Small intestine (tissue), 7 donors: ENCODE measurements around the gene RGP1. TPM values are rescaled to one million over a fixed set of nuclear protein-coding genes. Genes with fewer than 3 reads are reported as not detected.

Experiments used
- DNase-seq, 2 donors: peaks; one replicate each; pipeline versions ENCODE4 v3.0.0 to v3.0.0-alpha.2; 2013
- FAIRE-seq: peaks from 2 replicates; lab custom pipeline; 2012; peaks lifted over from hg19 to GRCh38; lab: Jason Lieb, UNC
- H3K27ac ChIP-seq, 3 donors: one replicate each; pipeline ENCODE4 v1.5.1; 2013; ENCODE audit warnings: low read length in 2 of 3, mild to moderate bottlenecking in 2 of 3, control low read depth in 1 of 3, inconsistent platforms in 1 of 3, low read depth in 1 of 3, moderate library complexity in 1 of 3
- H3K27me3 ChIP-seq, 3 donors: one replicate each; pipeline ENCODE4 v1.6.1; 2013; ENCODE audit warnings: low read length in 3 of 3, inconsistent platforms in 1 of 3; ENCODE audit not compliant: control insufficient read depth in 3 of 3, insufficient read depth in 3 of 3
- H3K36me3 ChIP-seq, 3 donors: one replicate each; pipeline ENCODE4 v1.6.1; 2013; ENCODE audit warnings: low read length in 3 of 3, inconsistent platforms in 1 of 3, low read depth in 1 of 3, mild to moderate bottlenecking in 1 of 3, moderate library complexity in 1 of 3; ENCODE audit not compliant: control insufficient read depth in 3 of 3, insufficient read depth in 2 of 3
- H3K4me1 ChIP-seq, 3 donors: one replicate each; pipeline ENCODE4 v1.6.1; 2013; ENCODE audit warnings: low read length in 2 of 3, inconsistent platforms in 1 of 3, low read depth in 1 of 3, mild to moderate bottlenecking in 1 of 3, moderate library complexity in 1 of 3; ENCODE audit not compliant: control insufficient read depth in 3 of 3, insufficient read depth in 2 of 3
- H3K4me3 ChIP-seq, 3 donors: one replicate each; pipeline ENCODE4 v1.5.1; 2013; ENCODE audit warnings: low read length in 3 of 3, control low read depth in 1 of 3, inconsistent platforms in 1 of 3, low read depth in 1 of 3, mild to moderate bottlenecking in 1 of 3, moderate library complexity in 1 of 3
- H3K9me3 ChIP-seq, 2 donors: one replicate each; pipeline ENCODE4 v1.6.1; 2013; ENCODE audit warnings: low read depth in 1 of 2, low read length in 1 of 2; ENCODE audit not compliant: control insufficient read depth in 2 of 2, insufficient read depth in 1 of 2
- WGBS, 3 donors: extraction: QIAGEN DNeasy Blood & Tissue Kit; methylation state at CpG; one replicate each; pipeline ENCODE4 v1.1.7; 2013; 5-methylcytosine and 5-hydroxymethylcytosine counted together
- polyA plus RNA-seq, 4 donors: library from polyadenylated mRNA; stranded (reverse) in 3 of 4; unstranded in 1 of 4; fragments of 200-250 nt in 3 of 4; fragments of 120-200 nt in 1 of 4; gene quantifications; one replicate each; pipeline versions ENCODE4 v1.2.1 to v1.2.3, GENCODE V29; 2013
- donor health status: healthy with polysubstance abuse.
- donor health status: control.
- donor health status: control.
- donor health status: Bipolar disorder and iron deficiency.
- donor health status: healthy.

RGP1 gene
- polyA plus RNA-seq, 4 donors, result 8.1 to 20.9 (median 15.4) TPM

DNA sequence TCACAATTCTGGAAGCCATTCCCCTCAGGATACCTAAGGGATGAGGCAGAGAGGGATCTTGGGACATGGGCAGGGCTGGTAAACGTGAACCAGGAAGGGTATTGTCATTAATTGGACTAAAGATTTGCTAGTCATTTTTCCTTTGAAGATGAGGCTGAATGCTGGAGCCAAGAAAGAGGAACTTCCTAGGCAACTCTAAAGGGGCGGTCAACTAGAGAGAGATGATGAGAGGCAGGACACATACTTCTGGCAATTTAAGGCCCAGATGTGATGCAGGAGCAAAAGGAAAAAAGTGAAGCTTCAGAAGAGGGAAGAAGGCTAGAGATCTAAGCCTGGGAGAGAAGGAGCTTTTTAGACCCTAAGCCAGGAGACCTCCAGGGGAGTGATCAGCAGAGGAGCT is 5.6 kb upstream of the RGP1 start:
- H3K4me3 ChIP-seq, result no peak overlapping the region
- peaks cover 0 to 11% (median 7%) of the 10 kb centered on the region in 3 donors for H3K4me1 ChIP-seq
- FAIRE-seq, result no peak
- H3K9me3 ChIP-seq, result no peaks in the 10 kb centered on the region
- H3K27me3 ChIP-seq, result no peaks in the 10 kb centered on the region
- DNase-seq, result no peak
- H3K36me3 ChIP-seq, result peaks cover 19 to 59% (median 38%) of the 10 kb centered on the region in 3 donors
- H3K27ac ChIP-seq, result no peak overlapping the region
- WGBS, 3 donors, result 56 to 63% (median 62%) methylated on average over 2 of the region's 2 CpGs

DNA sequence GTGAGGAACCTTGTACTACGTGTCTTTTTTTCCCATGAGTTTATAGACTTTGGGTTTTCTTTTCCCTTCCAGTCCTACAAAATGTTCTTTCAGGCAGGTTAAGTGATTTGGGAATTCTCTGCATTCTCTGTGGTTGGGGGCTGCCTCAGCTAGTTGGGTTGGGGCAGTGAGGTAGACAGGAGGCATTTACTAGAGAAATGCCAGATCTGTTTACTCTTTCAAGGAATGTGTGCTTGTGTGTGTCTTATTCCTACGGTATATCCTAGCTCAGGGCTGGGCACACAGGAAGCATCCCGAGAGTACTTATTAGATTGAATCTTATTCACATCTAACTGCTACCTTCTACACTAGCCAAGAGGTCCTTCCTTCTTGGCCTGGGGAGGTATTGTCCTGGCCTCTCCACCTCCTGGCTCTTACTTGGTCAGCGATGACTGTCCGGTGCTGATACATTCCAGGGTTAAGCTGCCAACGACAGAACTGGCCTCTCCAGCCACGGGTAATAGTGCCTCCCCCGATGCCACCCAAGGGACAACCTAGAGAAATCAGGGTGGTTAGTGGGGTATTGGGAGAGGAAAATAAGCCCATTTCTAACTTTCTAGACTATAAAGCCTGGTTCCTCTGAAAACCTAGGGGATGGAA is 5.1 kb upstream of the RGP1 start:
- DNase-seq, result no peak
- no peak for FAIRE-seq

DNA sequence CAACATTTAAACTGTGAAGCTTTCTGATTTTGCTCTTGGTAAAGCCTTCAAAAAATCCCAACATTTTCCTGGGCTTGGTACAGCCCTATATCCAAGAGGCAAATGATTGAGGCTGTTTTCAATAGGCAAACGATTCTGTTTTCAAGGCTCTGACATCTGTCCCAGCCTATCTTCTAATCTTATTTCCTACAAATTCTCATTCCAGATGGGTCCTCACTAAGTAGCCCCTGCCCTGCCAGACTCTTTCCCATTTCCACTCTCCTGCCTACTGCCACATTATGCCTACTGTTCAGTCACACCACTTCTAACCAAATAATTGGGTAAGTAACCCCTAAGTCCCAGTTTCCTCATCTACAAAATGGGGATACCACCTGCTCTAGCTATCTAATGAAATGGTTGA is 3.5 kb upstream of the RGP1 start:
- FAIRE-seq (no peak), DNase-seq (no peak)
- WGBS, 3 donors, result 6 to 58% (median 18%) methylated on average over 1 of the region's 1 CpG
- Histone ChIP-seq H3K27ac (peak overlapping the region; percentile 10 to 66 (median 33)), H3K4me1 (peaks cover 0 to 14% (median 11%) of the 10 kb centered on the region in 3 donors), H3K36me3 (peaks cover 11 to 42% (median 20%) of the 10 kb centered on the region in 3 donors), H3K9me3 (no peaks in the 10 kb centered on the region), H3K27me3 (no peaks in the 10 kb centered on the region), H3K4me3 (peak overlapping the region in 2 of 3 donors; percentile 67 to 99)

More for the DNA sequence above, 5.1 kb upstream of the RGP1 start:
- no peak overlapping the region for H3K4me3 ChIP-seq
- peaks cover 17 to 56% (median 33%) of the 10 kb centered on the region in 3 donors for H3K36me3 ChIP-seq
- H3K27me3 ChIP-seq, result no peaks in the 10 kb centered on the region
- peak overlapping the region in 1 of 3 donors; percentile 14 for H3K27ac ChIP-seq
- no peaks in the 10 kb centered on the region for H3K9me3 ChIP-seq
- H3K4me1 ChIP-seq, result peaks cover 0 to 11% (median 7%) of the 10 kb centered on the region in 3 donors
- WGBS, 3 donors, result 83 to 87% (median 87%) methylated on average over 8 of the region's 8 CpGs

DNA sequence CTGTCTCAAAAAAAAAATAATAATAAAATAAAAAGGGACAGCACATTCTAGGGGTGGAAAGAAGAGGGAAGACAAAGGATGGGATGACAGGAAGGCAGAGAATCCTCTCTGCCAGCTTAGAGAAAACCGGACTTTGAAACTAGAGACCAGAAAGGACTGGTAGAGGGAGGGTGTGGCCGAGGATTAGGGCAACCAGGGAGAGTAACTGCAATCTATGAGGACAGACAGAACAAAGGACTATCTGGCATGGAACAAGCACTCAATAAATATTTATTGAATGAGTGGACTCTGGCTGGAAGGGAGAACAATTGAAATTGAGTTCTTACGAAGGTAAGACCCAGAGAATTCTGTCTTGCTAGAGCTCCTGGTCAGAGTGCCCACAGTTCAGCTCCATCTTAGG is 2.5 kb upstream of the RGP1 start:
- peaks cover 11 to 42% (median 15%) of the 10 kb centered on the region in 3 donors for H3K36me3 ChIP-seq
- peaks cover 0 to 15% (median 11%) of the 10 kb centered on the region in 3 donors for H3K4me1 ChIP-seq
- H3K4me3 ChIP-seq, result peak overlapping the region; percentile 2 to 99 (median 67)
- FAIRE-seq, result no peak
- DNase-seq, result peak; percentile 77 to 96
- 15 to 47% (median 33%) methylated on average over 3 of the region's 3 CpGs for WGBS, 3 donors
- H3K27me3 ChIP-seq, result no peaks in the 10 kb centered on the region
- H3K27ac ChIP-seq, result peak overlapping the region; percentile 88 to 99 (median 94)
- no peaks in the 10 kb centered on the region for H3K9me3 ChIP-seq

DNA sequence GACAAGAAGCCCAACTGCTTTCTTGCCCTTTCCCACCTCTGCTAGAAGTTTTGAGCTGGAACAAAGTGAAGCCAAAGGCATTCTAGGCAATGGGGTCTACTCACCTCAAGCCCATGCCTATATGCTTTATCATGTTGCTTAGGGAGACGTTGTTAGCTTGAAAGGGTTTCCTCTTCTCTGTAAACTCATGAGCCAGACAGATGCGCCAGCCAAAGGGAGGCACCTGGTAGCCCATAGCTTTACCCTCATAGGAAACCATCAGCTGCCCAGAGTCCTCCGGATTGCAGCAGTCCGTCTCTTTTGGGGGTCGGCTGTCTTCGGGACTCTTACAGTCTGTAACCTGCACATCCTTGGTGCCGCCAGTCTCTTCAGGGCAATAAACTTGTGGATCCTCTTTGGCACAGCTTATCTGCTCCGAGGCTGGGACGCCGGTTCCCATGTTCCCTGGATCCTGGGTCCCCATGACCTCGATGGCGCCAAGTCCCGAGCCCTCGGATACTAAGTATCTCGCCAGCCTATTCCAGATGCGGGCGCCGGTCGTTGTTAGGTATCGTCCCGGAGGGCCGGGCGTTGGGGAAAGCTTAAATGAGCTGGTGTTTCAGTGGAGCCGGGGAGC is 737 bp upstream of the RGP1 start:
- Histone ChIP-seq H3K9me3 (no peaks in the 10 kb centered on the region), H3K36me3 (peaks cover 8 to 47% (median 14%) of the 10 kb centered on the region in 3 donors), H3K27ac (peak overlapping the region; percentile 88 to 99 (median 94)), H3K4me3 (peak overlapping the region; percentile 67 to 99 (median 84)), H3K27me3 (no peaks in the 10 kb centered on the region), H3K4me1 (peaks cover 0 to 15% (median 11%) of the 10 kb centered on the region in 3 donors)
- no peak for FAIRE-seq
- DNase-seq, result peak in 1 of 2 donors; percentile 32
- WGBS, 3 donors, result 0 to 1% (median 0%) methylated on average over 24 of the region's 24 CpGs

DNA sequence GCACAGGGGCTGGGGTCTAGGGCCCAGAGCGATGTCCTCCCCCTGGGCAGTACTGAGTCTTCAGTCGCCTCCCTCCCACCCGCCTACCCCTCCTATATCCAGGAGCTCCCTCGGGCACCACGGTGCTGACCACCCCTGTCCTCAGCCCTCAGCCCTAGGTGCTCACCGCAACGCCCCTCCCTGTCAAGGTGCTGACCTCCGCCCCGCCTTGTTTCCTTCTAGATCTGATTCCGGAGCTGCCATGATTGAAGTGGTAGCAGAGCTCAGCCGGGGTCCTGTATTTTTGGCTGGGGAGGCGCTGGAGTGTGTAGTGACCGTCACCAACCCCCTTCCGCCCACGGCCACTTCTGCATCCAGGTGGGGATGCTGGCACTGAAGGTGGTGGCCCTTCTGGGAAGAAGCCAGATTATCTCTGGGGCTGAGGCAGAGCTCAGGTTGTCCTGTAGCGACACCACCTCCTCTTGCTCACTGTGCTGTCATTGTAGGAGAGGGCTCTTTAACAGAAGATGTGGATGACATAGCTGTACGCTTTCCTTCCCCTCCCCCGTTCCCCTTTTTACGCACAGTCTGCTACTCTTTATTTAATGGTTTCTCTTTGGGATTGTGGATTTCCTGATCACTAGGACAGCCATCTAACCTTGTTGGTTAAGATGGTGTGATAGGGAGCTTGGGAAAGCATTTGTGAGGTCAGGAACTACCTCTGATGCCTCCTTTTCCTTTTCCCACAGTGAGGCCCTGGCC is 598 bp downstream of the RGP1 start:
- Histone ChIP-seq H3K27me3 (no peaks in the 10 kb centered on the region), H3K36me3 (peaks cover 4 to 48% (median 13%) of the 10 kb centered on the region in 3 donors), H3K27ac (peak overlapping the region; percentile 88 to 99 (median 94)), H3K4me1 (peaks cover 0 to 15% (median 11%) of the 10 kb centered on the region in 3 donors), H3K4me3 (peak overlapping the region; percentile 67 to 99 (median 84)), H3K9me3 (no peaks in the 10 kb centered on the region)
- FAIRE-seq (no peak), DNase-seq (peak; percentile 78 to 82)
- 1 to 4% (median 3%) methylated on average over 17 to 19 of the region's 19 CpGs for WGBS, 3 donors

DNA sequence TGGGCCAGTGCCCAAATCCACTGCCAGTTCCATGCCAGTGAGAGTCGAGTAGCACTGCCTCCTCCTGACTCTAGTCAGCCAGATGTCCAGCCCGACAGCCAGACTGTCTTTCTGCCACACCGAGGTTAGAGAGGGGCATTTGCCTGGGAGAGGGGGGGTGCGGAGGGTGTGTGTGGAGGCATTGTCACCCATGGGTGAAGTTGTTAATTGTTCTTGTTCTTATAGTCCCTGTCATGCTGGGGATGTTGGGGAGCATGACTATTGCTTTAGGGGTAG is 1.1 kb downstream of the RGP1 start:
- peaks cover 0 to 15% (median 11%) of the 10 kb centered on the region in 3 donors for H3K4me1 ChIP-seq
- H3K4me3 ChIP-seq, result peak overlapping the region in 2 of 3 donors; percentile 67 to 99
- peak overlapping the region; percentile 88 to 99 (median 94) for H3K27ac ChIP-seq
- 59 to 66% (median 62%) methylated on average over 4 of the region's 4 CpGs for WGBS, 3 donors
- FAIRE-seq (no peak), DNase-seq (no peak)
- no peaks in the 10 kb centered on the region for H3K9me3 ChIP-seq
- no peaks in the 10 kb centered on the region for H3K27me3 ChIP-seq
- H3K36me3 ChIP-seq, result peaks cover 4 to 43% (median 13%) of the 10 kb centered on the region in 3 donors

DNA sequence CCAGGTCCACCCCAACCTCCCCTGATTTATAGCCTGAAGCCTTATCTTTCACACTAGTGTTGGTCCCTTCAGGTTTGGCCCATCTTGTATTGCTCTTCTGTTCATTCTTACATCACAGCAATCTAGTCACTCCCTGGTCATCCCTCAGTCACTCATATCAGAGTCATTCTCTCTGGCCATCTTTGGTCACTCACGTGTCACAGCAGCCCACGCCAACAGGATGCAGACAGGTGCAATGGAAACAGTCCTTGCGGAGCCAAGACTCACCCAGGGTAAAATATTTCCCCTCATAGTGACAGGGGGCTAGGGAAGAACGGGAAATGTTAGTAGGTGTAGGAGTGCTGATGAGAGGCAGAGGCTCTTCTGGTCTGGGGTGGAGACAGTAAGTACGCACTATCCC is 4.4 kb downstream of the RGP1 start:
- Histone ChIP-seq H3K27ac (no peak overlapping the region), H3K4me1 (peaks cover 0 to 15% (median 1%) of the 10 kb centered on the region in 3 donors), H3K36me3 (peaks cover 4 to 46% (median 13%) of the 10 kb centered on the region in 3 donors), H3K27me3 (no peaks in the 10 kb centered on the region), H3K9me3 (no peaks in the 10 kb centered on the region), H3K4me3 (no peak overlapping the region)
- FAIRE-seq (no peak), DNase-seq (no peak)
- WGBS, 3 donors, result 92 to 93% (median 92%) methylated on average over 5 of the region's 5 CpGs
